ENCODE data around the gene NDUFB10.
"Not testable (repeated sequence)": the region's sequence is repeated elsewhere in the genome, so short reads cannot be mapped to it uniquely, and the experiment has no call there.

The NDUFB10 gene

GRCh38 chr16:1959269-1960039, at the start of gene NDUFB10:
TSS of gene NDUFB10 (plus strand) at chr16:1959538. CDS start at chr16:1959625, 87 bp downstream.
- DNase-seq (ENCODE audit: low read depth in 2 of 2) = peak; percentile 72 to 80

GRCh38 chr16:1909561-1910231, 49.6 kb upstream of the NDUFB10 start:
- DNase-seq (ENCODE audit: low read depth in 2 of 2) = no peak

- no peak for DNase-seq (ENCODE audit: low read depth in 2 of 2)
These were observed 47.7 kb upstream of the NDUFB10 start for GRCh38 chr16:1911467-1912214.

DNA sequence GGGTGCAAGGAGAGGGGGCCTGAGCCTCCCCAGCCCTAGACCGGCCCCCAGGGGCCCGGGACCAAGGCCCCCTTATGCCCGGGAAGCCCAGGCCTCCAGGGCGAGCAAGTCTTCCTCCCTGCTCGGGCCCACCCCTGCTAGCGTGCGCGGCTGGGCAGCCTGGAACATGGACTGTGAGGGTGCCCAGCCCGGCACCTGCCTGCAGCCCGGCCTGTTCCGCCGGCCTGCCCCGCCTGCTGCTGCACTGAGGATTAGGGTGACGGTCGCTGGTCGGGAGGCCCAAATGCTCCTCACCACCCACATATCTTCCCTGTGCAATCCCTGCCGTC, 47.2 kb upstream of the NDUFB10 start:
- DNase-seq (ENCODE audit: low read depth in 2 of 2) = no peak

DNA sequence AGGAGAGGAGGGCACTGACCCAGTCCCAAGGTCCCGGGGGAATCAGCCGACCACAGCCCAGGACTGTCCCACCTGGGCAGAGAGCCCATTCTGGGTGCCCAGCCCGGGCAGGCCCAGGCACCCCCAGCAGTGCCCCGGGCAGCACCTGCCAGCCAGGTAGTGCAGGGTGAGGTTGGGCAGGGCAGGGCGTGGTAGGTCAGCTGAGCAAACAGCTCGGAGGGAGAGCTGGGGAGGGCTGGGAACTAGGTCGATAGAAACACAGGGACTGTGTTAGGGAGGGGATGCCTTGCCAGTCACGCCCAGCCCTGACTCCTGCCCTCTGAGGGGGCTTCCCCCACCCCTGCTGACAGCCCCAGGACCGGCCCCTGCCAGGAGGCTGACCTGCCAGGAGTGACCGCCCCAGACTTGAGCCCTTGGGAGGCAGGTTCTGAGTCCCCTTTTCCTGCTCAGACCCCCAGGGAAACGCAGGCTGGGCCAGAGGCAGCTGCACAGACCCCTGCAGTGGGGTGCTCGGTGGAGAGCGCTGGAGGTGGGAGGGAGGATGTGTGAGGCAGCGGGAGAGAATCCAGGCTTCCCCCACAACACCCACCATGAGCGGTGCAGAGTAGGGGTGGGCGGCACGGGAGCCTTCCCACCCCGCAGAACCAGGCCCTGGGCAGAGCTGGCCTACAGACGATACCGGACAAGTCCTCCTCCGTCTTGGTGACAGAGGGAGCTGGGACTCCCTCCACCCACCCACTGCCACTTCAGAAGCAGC, 45.8 kb upstream of the NDUFB10 start:
- DNase-seq (ENCODE audit: low read depth in 2 of 2) = no peak

- DNase-seq (ENCODE audit: low read depth in 2 of 2) = no peak
These were observed 45.2 kb upstream of the NDUFB10 start for GRCh38 chr16:1914084-1914608.

- no peak for DNase-seq (ENCODE audit: low read depth in 2 of 2)
These were observed 44.4 kb upstream of the NDUFB10 start for GRCh38 chr16:1914988-1915387.

DNA sequence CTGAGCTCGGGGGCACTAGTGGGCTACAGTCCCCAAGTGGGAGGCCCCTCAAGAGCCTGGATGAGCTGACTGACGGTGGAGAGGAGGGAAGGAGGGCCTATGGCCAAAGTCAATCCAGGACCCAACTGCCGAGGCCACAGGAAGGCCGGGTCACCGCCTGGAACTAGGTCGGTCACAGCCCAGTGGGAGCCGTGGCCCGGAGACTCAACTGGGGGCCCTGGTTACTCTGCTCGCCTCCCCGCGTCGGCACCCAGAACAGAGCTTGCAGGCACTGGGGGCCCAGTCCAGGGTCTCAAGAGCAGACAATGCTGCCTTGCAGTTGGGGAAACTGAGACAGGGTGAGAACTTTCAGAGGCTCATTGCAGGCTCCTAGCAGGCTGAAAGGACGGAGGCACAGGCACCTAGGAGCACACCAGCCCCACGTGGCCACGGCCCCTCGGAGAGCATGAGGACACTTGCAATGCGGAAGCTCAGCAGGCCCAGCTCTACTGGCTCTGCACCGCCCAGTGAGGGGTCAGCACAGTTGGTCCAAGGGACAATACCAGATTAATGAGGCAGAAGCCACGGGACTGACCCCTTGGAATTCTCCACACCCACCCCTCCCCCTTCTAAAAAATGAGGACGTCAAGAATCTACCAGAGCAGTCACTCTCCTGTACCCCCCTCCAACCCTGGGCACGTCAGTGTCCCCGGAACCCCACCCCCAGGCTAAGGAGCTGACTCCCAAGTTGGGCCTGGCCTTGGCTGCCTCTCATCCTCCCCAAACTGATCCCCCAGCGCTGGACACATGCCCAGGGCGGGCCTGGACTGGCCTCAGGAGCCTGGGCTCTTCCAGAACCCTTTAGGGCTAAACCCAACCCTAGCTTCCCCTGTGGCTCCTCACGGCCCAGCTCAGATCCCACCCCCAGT, 43.4 kb upstream of the NDUFB10 start:
- DNase-seq (ENCODE audit: low read depth in 2 of 2) = no peak

DNA sequence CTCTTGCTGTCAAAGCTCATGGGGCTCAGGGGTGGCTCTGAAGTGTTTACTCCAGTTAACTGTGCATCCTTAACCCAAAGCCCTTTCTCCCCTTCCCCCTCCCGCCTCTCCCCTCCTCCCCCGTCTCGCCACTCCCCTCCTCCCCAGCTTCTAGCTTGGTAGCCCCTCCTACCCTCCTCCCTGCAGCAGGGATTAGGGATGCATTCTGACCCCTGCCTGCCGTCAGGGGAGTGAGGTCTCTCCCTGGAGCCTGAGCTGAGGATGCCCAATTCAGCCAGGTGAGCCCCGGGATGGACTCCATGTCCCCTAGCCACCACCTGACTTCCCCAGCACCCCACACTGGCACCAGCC, 42.7 kb upstream of the NDUFB10 start:
- no peak for DNase-seq (ENCODE audit: low read depth in 2 of 2)

GRCh38 chr16:1917056-1917664, 42.2 kb upstream of the NDUFB10 start:
- DNase-seq (ENCODE audit: low read depth in 2 of 2) = no peak

DNA sequence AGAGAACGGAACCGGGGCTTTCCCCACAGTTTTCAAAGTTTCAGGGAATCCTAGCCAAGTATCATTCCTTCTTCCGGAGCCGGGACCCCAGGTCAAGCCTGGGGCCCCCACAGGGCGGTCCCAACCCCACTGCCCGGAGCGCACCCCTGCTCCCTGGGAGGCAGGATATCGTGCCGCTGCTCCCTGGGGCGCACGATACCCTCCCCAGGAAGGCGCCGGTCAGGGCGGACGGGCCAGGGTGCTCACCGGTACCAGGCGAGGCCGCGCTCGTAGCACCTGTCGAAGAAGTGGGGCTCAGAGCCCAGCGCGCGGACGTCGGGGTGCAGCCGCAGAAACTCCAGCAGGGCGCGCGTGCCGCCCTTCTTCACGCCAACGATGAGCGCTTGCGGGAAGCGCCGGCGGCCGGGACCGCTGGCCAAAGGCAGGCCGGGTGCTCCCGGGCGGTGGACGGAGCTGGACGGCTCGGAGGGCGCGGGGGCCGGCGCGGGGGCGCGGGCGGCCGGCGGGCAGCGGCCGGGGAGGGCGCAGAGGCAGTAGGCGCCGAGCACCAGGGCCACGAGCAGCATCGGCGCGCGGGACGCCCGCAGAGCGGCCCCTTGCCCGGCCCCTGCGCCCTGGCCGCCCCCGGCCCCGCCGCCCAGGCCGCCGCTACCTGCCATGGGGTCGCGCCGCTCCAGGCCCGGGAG, 41.5 kb upstream of the NDUFB10 start:
- DNase-seq (ENCODE audit: low read depth in 2 of 2) = no peak

- DNase-seq (ENCODE audit: low read depth in 2 of 2) = no peak
These were observed 40.7 kb upstream of the NDUFB10 start, which contains the start of gene HS3ST6 for GRCh38 chr16:1918351-1919326. TSS of gene HS3ST6 (minus strand) at chr16:1918415. CDS start at chr16:1918323, 92 bp downstream.

- no peak for DNase-seq (ENCODE audit: low read depth in 2 of 2)
These were observed 39.9 kb upstream of the NDUFB10 start for GRCh38 chr16:1919327-1919998.

DNA sequence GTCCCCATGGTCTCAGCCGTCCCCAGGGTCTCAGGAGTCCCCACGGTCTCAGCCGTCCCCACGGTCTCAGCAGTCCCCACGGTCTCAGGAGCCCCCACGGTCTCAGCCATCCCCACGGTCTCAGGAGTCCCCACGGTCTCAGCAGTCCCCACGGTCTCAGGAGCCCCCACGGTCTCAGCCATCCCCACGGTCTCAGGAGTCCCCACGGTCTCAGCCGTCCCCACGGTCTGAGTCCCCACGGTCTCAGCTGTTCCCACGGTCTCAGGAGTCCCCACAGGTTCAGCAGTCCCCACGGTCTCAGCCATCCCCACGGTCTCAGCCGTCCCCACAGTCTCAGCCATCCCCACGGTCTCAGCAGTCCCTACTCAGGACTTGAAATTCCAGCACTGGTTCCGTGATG, 39.2 kb upstream of the NDUFB10 start:
- DNase-seq (ENCODE audit: low read depth in 2 of 2) = not testable (repeated sequence)

DNA sequence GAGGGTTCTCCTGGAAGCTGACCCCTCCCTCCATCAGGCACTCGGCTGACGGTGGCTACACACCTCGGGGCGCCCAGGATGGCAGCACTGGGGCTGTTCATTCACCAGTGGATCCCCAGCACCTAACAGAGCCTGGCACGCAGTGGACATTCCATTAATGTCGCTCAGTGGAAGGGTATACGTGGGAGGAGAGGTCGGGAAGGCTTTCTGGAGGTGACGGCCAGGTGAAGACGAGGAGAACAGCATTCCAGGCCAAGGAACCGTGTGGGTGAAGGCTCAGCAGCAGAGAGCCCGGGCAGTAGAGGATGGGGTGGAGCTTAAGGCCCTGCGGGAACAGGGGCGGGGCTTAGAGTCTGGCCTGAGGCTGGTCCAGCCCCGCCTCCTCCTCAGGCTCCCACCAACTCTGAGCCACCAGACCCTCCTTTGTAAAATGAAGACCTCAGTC, 38.6 kb upstream of the NDUFB10 start:
- no peak for DNase-seq (ENCODE audit: low read depth in 2 of 2)

- DNase-seq (ENCODE audit: low read depth in 2 of 2) = no peak
These were observed 37.0 kb upstream of the NDUFB10 start for GRCh38 chr16:1922357-1922756.

- no peak for DNase-seq (ENCODE audit: low read depth in 2 of 2)
These were observed 35.9 kb upstream of the NDUFB10 start for GRCh38 chr16:1923299-1924034.
